GM18951 (cell line): ENCODE data around the gene SNN.

Experiments used
- POLR2A ChIP-seq: IDR thresholded peaks from 4 replicates; pipeline ENCODE4 v1.6.1; 2011; ENCODE audit warnings: mild to moderate bottlenecking; ENCODE audit not compliant: insufficient read length, insufficient read depth; ENCODE audit errors: extremely low read depth
- in situ Hi-C: fragments of 300-500 bp; cut with MboI; formaldehyde crosslinking; loops from one replicate; pipeline ENCODE4 v1.12.0; 2022; ENCODE audit warnings: low sequenced_read_pairs, mixed read lengths, inconsistent platforms; ENCODE audit not compliant: unreplicated experiment

SNN gene

DNA sequence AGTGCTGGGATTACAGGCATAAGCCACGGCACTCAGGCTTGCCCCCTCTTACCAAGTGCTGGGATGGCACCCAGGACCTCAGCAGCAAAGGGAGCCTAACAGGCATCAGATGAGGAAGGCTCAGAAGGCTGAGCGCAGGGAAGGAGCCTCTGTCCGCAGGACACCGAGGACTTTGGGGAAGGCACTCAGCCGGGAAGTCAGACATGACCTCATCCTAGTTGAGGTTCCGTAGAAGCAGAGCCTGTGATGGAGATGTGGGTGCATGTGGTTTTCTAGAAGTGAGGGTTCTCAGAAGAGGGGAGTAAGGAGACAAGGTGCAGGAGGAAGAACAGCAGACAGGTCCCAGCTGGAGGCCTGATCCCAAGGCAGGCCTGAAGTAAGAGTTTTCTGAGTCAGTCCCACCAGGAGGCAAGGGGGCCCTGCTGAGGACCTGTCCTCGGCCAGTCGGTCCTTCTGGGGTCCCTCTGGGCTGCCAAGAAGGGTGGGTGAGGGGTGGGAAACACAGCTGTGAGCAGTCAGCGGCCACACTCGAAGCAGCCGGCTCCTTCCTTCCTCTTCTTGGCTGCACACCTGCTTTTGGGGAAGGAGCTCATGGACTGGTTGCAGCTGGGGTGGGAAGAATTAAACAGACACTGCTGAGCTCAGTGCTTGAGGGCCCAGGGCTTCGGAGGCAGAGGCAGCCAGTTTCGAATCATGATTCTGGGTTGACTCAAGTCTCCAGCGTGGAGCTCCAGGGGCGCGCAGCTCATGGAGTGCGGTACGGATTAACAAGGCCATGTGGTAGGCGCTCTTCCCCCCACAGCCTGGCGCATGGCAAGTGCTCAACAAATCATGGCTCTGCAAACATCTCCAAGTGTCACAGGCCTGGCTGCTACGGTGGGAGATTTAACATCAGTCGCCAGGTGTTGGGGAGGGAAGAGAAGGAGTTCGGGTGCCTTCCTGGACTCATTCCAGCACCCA, 38.9 kb upstream of the SNN start:
- in situ Hi-C loops, result no loop called here
- no peak for TF ChIP-seq POLR2A

DNA sequence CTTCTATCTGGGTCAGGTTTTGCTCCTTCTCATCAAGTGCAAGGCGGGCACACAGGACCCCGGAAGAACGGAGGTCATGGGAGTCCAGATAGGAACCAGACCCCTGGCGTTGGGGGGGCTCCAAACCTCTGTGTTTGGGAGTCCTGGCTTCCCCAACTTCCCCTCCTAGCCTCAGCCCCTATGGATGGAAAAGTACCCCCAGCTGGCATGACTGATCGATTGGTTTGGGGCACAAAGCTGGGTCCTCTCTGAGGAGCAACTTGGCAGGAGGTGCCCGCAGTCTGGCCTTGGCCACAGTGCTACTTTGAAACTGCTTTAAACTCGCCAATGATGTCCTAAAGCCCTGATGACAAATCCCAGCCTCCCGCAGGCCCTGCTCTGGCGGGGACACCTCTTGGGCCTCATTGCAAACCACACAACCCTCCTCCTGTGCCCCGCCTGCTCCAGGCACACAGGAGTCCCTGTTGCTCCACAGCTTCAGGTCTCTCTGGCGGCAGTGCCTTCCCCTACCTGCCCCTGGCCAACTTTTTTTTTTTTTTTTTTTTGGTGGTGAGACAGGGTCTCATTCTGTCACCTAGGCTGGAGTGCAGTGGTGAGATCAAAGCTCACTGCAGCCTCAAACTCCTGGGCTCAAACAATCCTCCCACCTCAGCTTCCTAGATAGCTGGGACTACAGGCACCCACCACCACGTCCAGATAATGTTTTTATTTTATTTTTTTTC, 38.0 kb upstream of the SNN start:
- no peak for TF ChIP-seq POLR2A
- in situ Hi-C loops, result no loop called here

GRCh38 chr16:11630768-11631056, 37.5 kb upstream of the SNN start:
- TF ChIP-seq POLR2A, result no peak
- in situ Hi-C loops, result no loop called here

- no peak for TF ChIP-seq POLR2A
- in situ Hi-C loops, result no loop called here
These were observed 37.0 kb upstream of the SNN start for GRCh38 chr16:11631214-11631613.

GRCh38 chr16:11632455-11632939, 35.8 kb upstream of the SNN start:
- TF ChIP-seq POLR2A, result no peak
- in situ Hi-C loops, result no loop called here

DNA sequence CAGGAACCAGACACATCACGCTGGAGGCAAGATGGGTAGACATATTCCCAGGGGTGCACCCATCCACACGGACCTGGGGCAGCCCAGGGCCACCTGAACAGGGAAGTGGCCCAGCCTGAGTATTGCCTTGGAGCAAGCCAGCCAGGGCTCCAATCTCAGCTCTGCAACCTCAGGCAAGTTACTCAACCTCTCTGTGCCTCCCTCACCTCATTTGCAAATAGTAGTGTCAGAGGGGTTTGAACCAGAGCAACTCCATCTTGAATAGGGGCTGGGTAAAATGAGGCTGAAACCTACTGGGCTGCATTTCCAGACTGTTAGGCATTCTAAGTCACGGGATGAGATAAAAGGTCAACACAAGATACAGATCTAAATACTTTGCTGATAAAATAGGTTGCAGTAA, 35.1 kb upstream of the SNN start:
- in situ Hi-C loops, result no loop called here
- no peak for TF ChIP-seq POLR2A

- in situ Hi-C loops, result no loop called here
- no peak for TF ChIP-seq POLR2A
These were observed 33.9 kb upstream of the SNN start for GRCh38 chr16:11634312-11634711.

GRCh38 chr16:11635113-11635652, 33.1 kb upstream of the SNN start:
- in situ Hi-C loops, result no loop called here
- no peak for TF ChIP-seq POLR2A

DNA sequence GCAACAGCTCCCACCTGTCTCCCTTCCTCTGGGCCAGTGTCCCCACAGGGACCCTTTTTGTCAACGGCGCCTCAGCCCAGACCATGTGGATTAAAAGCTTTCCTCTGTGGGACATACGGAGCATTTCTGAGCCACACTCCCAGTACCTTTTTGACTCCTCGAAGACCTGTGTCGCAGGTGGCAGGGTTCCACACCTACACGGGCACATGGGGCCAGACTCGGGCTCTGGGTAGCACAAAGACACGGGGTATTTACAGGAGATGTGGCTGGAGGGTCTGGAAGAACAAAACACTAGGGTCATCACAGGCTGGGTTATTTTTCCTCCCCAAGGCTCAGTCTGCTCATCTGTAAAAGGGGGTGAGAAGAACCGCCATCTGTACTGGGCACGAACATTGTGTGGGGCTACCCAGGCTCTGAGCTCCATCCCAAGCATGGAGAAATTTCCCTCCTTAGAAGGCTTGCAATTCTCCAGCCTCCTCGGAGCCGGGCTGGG, 32.5 kb upstream of the SNN start:
- TF ChIP-seq POLR2A, result no peak
- in situ Hi-C loops, result no loop called here

GRCh38 chr16:11636172-11636721, 32.0 kb upstream of the SNN start:
- in situ Hi-C loops, result no loop called here
- TF ChIP-seq POLR2A, result no peak

- in situ Hi-C loops, result no loop called here
- no peak for TF ChIP-seq POLR2A
These were observed 30.9 kb upstream of the SNN start for GRCh38 chr16:11637320-11637719.

- no peak for TF ChIP-seq POLR2A
- in situ Hi-C loops, result no loop called here
These were observed 30.1 kb upstream of the SNN start for GRCh38 chr16:11638140-11638539.

GRCh38 chr16:11639008-11639562, 29.2 kb upstream of the SNN start:
- TF ChIP-seq POLR2A, result no peak
- in situ Hi-C loops, result no loop called here
